ENCODE measurements around the gene ETHE1.

Gene ETHE1

GRCh38 chr19:43502419-43502976, 24.5 kb downstream of the ETHE1 start:
- TF ChIP-seq SNAI2 (CRISPR knock-in tag; IDR thresholded peaks at IDR 0.05) (no peak), ZNF565 (CRISPR knock-in tag; conservative IDR thresholded peaks at IDR 0.05; ENCODE audit: low read depth) (no peak), GLIS3 (CRISPR knock-in tag; IDR thresholded peaks at IDR 0.05) (no peak), TCF4 (CRISPR knock-in tag; IDR thresholded peaks at IDR 0.05; ENCODE audit: borderline replicate concordance) (no peak), OSR1 (CRISPR knock-in tag; IDR thresholded peaks at IDR 0.05) (no peak), POU6F1 (CRISPR knock-in tag; IDR thresholded peaks at IDR 0.05; ENCODE audit: borderline replicate concordance, low read depth) (no peak), ZFP30 (CRISPR knock-in tag; IDR thresholded peaks at IDR 0.05) (no peak), CSDC2 (CRISPR knock-in tag; IDR thresholded peaks at IDR 0.05) (no peak), PATZ1 (CRISPR knock-in tag; IDR thresholded peaks at IDR 0.05; ENCODE audit: borderline replicate concordance) (no peak), ISL1 (CRISPR knock-in tag; IDR thresholded peaks at IDR 0.05) (no peak), PPARA (CRISPR knock-in tag; IDR thresholded peaks at IDR 0.05; ENCODE audit: borderline replicate concordance) (no peak), BACH2 (CRISPR knock-in tag; IDR thresholded peaks at IDR 0.05; ENCODE audit: borderline replicate concordance) (no peak), CREB5 (CRISPR knock-in tag; IDR thresholded peaks at IDR 0.05; ENCODE audit: low read depth) (no peak), ZC3H10 (CRISPR knock-in tag; IDR thresholded peaks at IDR 0.05) (no peak), ESRRG (CRISPR knock-in tag; IDR thresholded peaks at IDR 0.05) (no peak), ZNF70 (CRISPR knock-in tag; IDR thresholded peaks at IDR 0.05) (no peak), ARNTL (CRISPR knock-in tag; IDR thresholded peaks at IDR 0.05; ENCODE audit: borderline replicate concordance, low read depth) (no peak), CSRNP3 (CRISPR knock-in tag; IDR thresholded peaks at IDR 0.05) (no peak), TOX (CRISPR knock-in tag; IDR thresholded peaks at IDR 0.05; ENCODE audit: borderline replicate concordance) (no peak), RARB (CRISPR knock-in tag; IDR thresholded peaks at IDR 0.05) (no peak)
- no peak for ATAC-seq

GRCh38 chr19:43501661-43502418, 25.2 kb downstream of the ETHE1 start:
- TF ChIP-seq TCF4 (CRISPR knock-in tag; IDR thresholded peaks at IDR 0.05; ENCODE audit: borderline replicate concordance) (no peak), RARB (CRISPR knock-in tag; IDR thresholded peaks at IDR 0.05) (no peak)
- no peak for ATAC-seq

GRCh38 chr19:43499042-43499441, 28.0 kb downstream of the ETHE1 start:
- ATAC-seq, result no peak
- TF ChIP-seq TCF4 (CRISPR knock-in tag; IDR thresholded peaks at IDR 0.05; ENCODE audit: borderline replicate concordance) (no peak), CSDC2 (CRISPR knock-in tag; IDR thresholded peaks at IDR 0.05) (no peak), ESRRG (CRISPR knock-in tag; IDR thresholded peaks at IDR 0.05) (no peak), CSRNP3 (CRISPR knock-in tag; IDR thresholded peaks at IDR 0.05) (no peak), ZNF70 (CRISPR knock-in tag; IDR thresholded peaks at IDR 0.05) (no peak), PPARA (CRISPR knock-in tag; IDR thresholded peaks at IDR 0.05; ENCODE audit: borderline replicate concordance) (no peak), ARNTL (CRISPR knock-in tag; IDR thresholded peaks at IDR 0.05; ENCODE audit: borderline replicate concordance, low read depth) (no peak), SNAI2 (CRISPR knock-in tag; IDR thresholded peaks at IDR 0.05) (no peak), ZC3H10 (CRISPR knock-in tag; IDR thresholded peaks at IDR 0.05) (no peak), CREB5 (CRISPR knock-in tag; IDR thresholded peaks at IDR 0.05; ENCODE audit: low read depth) (no peak), TSHZ2 (CRISPR knock-in tag; IDR thresholded peaks at IDR 0.05) (no peak), ZFP30 (CRISPR knock-in tag; IDR thresholded peaks at IDR 0.05) (no peak), ZNF565 (CRISPR knock-in tag; conservative IDR thresholded peaks at IDR 0.05; ENCODE audit: low read depth) (no peak), POU6F1 (CRISPR knock-in tag; IDR thresholded peaks at IDR 0.05; ENCODE audit: borderline replicate concordance, low read depth) (no peak)

Data from SK-N-SH treated with all-trans-retinoic acid at 6 μM for 48 hours (cell line).